HS-27A (cell line): ENCODE data around the gene BICD2.

Experiments used
- DNase-seq: peaks from one replicate; pipeline ENCODE4 v3.0.0-alpha.2; 2012; ENCODE audit warnings: low read depth, missing footprints

BICD2 gene

DNA sequence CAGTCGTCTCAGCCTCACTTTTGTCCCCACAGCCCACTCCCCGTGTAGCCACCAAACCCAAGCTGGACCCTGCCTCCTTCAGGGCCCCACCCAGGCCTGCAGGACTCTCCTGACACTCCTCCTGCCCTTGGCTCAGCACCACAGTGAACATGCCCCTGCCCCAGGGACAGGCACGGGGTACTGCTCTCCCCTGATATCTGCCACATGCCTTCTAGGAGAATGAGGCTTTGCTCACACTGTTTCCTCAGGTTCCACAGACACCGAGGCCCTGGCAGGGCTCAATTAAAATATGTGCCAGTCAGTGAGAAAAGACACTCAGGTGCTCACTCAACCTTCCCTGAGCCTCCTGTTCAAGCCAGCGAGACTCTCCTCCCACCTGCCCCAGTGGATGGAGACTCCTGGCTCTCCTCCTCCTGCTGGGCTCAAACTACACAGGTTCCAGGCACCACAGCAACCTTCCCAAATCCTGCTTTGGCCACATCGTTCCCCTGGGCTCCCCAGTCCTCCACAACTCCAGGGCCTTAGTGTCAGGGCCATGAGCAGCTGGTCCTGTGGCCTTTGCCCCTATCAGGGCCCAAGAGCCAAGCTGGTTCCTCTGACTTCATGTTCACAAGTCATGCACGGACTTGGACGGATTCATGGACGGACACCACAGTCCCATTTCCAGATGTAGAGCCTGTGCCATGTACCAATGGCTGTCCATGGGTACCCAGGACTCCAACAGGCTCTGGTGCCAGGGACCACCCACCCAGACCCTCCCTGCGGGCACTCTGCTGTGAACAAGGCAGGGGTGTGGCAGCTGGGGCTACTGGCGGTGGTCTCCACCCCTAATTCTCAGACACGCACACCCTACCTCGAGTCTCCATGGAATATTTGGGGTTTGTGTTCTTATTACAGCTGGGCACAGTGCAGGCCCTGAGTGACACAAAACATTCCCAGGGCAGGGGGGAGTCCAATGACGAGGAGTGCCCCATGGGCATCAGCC, 36.6 kb downstream of the BICD2 start:
- no peak for DNase-seq

- DNase-seq: no peak
Measured at GRCh38 chr9:92726971-92727715, 37.5 kb downstream of the BICD2 start.

- no peak for DNase-seq
Measured at GRCh38 chr9:92726348-92726747, 38.3 kb downstream of the BICD2 start.

- no peak for DNase-seq
Measured at GRCh38 chr9:92725766-92726165, 38.9 kb downstream of the BICD2 start.

GRCh38 chr9:92725266-92725545, 39.4 kb downstream of the BICD2 start:
- DNase-seq: no peak

GRCh38 chr9:92724528-92725265, 39.9 kb downstream of the BICD2 start:
- no peak for DNase-seq

DNA sequence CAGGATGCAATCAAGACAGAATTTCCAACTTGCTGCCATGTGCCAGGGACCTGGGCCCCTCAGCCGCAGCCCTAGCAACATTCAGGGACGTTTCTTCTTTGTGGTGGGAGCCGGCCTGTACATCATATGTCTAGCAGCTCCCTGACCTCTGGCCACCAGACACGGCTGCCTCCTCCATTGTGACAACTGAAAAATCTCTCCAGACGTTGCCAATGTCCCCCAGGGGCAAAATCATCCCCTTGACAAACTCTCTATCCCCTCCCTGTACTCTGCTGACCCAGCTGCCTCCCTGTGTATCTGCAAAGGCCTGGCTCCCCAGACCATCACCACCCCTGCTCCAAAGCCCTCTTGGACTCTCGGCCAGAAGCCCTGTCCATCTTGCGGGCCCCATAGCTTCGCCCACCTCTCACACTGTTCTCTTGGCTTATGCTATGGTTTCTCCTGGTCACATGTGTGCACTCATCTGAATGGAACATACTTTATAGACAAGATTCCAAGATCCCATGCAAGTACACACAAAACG, 40.8 kb downstream of the BICD2 start:
- no peak for DNase-seq

DNA sequence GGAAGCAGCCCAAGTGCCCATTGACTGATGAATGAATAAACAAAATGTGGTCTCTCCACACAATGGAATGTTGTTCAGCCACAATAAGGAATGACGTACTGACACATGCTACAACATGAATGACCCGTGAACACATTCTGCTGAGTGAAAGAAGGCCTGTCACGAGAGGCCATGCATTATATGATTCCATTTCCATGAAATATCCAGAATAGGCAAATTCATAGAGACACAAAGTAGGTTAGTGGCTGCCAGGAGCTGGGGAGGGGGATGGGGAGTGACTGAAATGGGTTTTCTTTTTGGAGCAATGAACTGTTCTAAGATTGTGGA, 41.4 kb downstream of the BICD2 start:
- DNase-seq: no peak

DNA sequence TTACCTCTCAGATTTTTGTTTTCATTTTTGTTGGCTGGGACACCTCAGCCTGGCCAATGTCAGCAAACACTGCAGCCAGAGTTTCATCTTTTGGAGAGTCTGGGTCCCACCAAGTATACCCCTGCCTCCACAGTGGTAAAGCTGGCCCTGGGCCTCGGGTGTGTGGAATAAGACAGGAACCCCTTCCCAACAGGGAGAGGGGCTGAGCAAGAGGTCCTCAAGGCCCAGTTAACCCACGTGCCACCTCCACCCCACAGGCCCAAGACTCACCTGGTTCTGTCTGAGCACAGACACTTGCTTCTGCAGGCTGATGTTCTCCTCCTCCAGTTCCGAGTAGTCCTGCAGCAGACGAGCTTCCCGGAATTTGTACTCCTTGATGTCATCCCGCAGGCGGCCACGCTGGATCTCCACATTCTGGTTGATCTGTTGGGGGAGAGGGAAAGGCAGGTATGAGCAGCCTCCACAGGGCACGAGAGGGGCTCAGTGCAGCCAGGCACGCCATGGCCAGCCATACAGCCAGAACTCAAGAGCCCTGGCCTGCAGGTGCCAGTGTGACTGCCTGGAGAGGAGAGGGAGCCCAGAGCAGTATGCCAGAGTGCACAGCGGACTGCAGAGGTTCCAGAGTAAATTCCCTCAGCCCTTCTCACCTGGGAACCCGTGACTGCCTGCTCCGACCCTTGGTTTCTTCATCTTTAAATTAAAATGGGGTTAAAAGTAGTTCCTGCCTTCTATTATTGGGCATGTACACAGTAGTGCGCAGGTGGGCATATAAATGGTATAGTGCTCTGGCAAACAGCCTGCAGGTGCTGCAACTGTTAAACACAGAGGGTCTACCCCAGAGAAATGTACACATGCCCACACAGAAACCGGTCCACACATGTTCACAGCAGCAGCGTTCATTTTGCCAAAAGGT, 42.0 kb downstream of the BICD2 start:
- DNase-seq: no peak

- DNase-seq: no peak
Measured at GRCh38 chr9:92721548-92721947, 43.1 kb downstream of the BICD2 start.

GRCh38 chr9:92720807-92721535, 43.7 kb downstream of the BICD2 start:
- DNase-seq: no peak

DNA sequence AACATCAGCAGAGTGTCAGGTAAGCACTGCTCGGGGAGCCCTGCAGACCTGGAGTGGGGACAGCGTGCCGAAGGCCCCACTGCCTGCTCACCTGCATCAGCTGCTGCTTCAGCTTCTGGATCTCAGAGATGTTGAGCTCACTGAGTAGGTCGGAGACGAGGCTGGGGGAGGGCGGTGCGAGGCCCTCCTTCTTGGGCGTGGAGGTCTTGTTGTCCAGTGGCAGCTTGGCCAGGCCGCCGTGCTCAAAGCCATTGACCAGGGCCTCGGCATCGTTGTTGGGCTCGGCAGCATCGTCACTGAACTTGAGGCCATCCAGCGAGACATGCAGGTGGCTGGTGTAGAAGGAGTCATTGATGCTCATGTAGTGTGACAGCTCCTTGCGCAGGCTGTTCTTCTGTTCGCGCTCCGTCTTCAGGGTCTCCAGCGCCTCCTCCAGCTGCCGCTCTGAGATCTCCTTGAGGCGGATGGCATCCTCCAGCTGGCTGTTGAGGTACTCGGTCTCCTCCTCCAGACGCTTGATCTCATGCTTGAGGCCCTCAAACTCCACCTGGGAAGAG, 44.3 kb downstream of the BICD2 start:
- DNase-seq: no peak

DNA sequence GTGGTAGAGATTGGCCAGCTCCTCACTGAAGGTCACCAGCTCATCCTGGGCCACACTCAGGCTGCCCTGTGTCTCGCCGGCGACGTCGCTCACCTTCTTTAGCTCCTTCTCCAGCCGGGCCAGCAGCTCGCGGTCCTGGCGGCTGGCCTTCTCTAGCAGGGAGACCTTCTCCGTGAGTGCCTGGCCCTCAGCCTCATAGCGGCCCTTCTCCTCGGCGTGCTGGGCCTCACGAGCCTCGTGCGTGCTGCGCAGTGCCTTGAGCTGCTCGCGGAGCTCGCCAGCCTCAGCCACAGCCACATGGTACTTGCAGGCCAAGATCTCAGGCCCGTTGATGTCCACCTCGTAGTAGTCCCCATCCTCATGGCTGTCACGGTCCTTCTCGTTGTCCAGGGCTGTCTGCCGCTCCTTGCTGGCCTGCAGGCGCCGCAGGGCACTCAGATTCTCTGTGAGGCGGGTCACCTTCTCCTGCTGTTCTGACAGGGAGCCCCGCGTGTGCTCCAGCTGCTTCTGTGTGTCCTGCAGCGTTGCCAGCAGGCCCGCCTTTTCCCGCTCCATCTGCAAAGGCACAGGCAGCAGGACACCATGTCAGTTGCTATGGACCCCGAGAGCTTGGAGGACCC, 45.5 kb downstream of the BICD2 start:
- DNase-seq: no peak

DNA sequence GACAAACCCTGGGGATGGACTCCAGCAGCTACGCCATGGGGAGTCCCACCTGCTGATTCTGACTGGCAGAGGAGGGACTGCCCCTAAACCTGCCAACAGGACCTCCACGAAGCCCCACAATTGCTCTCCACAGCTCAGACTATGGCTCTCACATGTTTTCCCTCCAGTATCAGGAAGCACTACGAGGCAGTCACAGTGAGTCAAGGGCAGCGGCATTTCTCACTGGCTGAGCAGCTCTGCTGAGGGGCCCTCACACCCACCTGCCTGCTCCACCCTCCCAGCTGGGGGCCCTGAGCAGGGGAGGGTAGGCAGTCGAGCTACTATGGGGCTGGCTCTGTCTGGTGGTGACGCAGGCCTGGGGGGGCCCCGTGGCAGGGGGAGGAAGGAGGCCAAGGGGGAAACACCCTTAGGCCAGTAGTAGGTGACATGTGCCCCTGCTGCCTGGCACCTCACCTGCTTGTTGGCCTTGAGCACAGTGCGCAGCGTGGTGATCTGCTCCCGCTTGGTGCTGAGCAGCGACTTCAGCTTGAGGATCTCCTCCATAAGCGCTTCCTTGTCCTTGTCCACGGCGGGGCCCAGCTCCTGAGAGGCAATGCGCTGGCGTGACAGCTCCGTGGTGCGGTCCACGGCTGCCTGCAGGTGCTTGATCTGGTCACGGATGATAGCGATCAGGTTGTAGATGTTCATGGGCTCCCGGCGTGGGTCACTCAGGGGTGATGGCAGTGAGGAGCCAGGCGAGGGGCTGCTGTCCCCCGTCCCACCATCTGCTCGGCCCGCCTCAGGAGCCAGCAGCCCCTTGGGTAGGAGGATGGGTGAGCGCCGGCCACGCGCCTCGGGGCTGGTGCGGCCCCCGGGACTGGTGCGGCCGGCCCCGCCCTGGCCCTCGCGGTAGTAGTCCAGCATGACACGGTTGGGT, 46.3 kb downstream of the BICD2 start:
- DNase-seq: no peak

DNA sequence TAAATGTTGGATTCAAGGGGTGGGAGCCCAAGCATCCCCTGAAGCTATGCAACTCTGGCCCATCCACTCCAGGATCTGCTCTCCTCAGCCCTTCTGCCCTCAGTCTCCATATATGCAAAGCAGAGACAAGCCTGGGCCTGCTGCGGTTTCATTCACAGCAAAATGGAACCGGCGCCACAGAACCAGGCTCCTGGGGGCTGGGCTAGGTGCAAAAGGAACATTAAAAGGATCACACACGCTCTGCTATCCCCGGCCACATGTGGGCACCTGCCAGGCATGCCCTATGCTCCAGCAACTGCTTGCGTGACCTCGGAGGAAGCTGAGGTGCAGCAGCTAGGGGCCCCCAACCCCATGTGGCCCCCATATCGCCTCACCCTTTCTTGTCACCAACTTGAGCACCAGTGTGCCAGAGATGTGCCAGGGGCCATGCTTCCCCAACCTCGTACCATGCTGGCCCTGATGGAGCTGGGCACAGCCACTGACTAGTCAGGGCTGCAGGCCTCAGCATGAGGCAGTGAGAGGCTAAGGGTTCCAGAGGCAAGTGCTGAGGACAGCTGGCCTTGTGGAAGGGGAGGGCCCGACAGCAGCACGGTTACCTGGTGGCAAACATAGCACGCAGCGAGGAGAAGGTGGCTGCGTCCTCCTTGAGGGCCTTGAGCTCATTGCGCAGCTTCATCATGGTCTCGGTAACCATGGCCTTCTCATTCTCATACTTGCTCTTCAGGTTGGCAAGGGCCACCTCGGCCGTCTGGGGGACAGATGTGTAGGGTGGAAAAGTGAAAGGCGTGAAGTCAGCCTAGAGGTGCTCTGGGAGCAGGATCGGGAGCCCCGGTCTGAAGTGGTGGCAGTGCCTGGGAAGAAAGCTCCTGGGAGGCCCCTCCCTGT, 47.2 kb downstream of the BICD2 start:
- no peak for DNase-seq

DNA sequence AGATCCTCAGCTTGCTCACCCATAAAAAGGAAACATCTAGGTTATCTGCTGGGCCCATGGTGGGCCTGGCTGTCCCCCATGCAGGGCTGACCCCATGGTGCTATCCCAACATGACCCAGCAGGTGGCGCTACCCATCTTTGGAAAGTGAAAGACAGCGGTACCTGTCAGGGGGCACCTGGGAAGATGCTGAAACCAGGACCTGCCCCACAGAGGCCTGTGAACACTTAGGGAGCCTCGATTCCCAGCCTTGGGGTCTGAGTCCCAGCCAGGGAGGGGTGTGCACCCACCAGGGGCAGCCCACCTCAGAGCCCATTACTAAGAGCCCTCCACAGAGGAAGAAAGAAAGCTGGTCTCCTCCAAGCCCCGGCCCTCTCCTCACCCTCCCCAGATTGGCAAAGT, 48.1 kb downstream of the BICD2 start:
- peak; percentile 7 for DNase-seq

- no peak for DNase-seq
Measured at GRCh38 chr9:92715488-92716231, 49.0 kb downstream of the BICD2 start.
